ACHN (cell line): ENCODE data around the gene HSPA9.
"Not testable (repeated sequence)": the region's sequence is repeated elsewhere in the genome, so short reads cannot be mapped to it uniquely, and the experiment has no call there.

Experiments used
- DNase-seq: peaks from one replicate; pipeline ENCODE4 v3.0.0-alpha.2; 2015
- in situ Hi-C: cut with HindIII; loops from 2 replicates; pipeline ENCODE4 v1.10.0; 2017; ENCODE audit warnings: low sequenced_read_pairs, low pct_ligation_motif_present, low pct_unique_long_range_greater_than_20kb

Gene HSPA9

DNA sequence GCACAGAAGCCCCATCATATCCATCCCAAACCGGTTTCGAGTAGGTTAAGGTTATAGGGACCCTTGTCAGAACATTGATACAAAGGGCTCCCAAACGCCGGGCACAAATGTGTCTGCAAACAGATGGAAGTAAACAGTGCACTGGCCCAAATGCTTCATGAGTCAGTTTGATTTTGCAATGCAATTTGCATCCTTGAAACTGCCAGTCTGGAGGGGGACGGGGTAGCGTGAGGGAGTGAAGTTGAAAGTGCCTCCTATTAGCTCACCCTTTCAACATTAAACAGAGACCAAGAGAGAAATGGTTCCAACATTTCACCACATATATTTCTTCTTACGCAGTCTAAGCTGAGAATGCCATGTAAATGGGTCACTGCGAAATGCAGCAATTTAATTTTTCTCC is 67.7 kb downstream of the HSPA9 start:
- DNase-seq, in situ Hi-C loops: not testable (repeated sequence)

- in situ Hi-C loops, result no loop called here
These were observed 68.6 kb downstream of the HSPA9 start for GRCh38 chr5:138506370-138507306.

DNA sequence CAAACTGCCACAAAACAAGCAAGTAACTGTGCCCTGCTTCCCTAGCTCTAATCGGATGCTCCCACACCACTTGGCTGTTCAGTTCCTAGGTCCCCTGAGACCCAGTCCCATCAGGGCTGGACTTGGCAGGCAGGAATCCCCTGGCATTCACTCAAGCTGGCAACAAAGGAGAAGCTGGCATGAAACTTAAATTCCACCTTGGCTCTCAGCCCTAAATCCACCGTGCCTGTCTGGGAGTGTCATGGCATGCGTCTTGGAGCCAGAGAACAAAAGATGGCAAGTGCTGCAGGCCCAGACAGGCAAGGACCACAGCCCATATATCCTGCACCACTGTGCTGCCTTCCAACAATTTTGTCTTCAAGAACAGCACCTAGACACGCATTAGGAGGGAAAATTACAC is 70.4 kb downstream of the HSPA9 start:
- in situ Hi-C loops, result no loop called here

More at GRCh38 chr5:138506370-138507306, 68.6 kb downstream of the HSPA9 start:
- DNase-seq, result no peak

More for the DNA sequence above, 70.4 kb downstream of the HSPA9 start:
- peak; percentile 13 for DNase-seq
